DND-41 (cell line): ENCODE data around the gene YWHAE.
"Not testable (repeated sequence)": the region's sequence is repeated elsewhere in the genome, so short reads cannot be mapped to it uniquely, and the experiment has no call there.

Experiments
- EZH2 ChIP-seq: IDR thresholded peaks from 3 replicates; pipeline ENCODE4 v1.6.1; 2012; ENCODE audit warnings: borderline replicate concordance, low read depth, mild to moderate bottlenecking, moderate library complexity, low read length, inconsistent platforms; ENCODE audit not compliant: severe bottlenecking
- TF ChIP-seq, protein P1 (sequence below): IDR thresholded peaks from 2 replicates; pipeline ENCODE4 v1.5.1; 2012; ENCODE audit warnings: borderline replicate concordance, low read length, moderate library complexity, mild to moderate bottlenecking; ENCODE audit not compliant: poor library complexity, severe bottlenecking; ENCODE audit errors: extremely low read depth

DNA sequence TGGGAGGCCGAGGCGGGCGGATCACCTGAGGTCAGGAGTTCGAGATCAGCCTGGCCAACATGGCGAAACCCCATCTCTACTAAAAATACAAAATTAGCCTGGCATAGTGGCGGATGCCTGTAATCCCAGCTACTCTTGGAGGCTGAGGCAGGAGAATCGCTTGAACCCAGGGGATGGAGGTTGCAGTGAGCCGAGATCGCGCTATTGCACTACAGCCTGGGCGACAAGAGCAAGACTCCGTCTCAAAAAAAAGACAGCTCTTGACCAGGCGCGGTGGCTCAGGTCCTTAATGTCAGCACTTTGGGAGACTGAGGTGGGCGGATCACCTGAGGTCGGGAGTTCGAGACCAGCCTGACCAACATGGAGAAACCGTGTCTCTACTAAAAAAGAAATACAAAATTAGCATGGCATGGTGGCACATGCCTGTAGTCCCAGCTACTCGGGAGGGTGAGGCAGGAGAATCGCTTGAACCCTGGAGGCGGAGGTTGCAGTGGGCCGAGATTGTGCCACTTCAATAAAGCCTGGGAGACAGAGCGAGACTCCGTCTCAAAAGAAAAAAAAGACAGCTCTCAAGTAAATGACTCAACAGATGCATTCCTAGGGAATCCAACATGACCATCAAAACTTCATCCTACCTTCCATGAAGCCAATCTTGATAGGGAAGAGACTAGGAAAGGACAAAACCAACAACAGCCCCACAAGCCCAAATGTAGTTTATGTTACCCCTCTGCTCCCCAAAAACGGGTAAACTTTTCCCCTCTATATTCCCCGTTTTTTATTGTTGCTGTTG, 4.0 kb downstream of the YWHAE start:
- TF ChIP-seq, protein P1, sequence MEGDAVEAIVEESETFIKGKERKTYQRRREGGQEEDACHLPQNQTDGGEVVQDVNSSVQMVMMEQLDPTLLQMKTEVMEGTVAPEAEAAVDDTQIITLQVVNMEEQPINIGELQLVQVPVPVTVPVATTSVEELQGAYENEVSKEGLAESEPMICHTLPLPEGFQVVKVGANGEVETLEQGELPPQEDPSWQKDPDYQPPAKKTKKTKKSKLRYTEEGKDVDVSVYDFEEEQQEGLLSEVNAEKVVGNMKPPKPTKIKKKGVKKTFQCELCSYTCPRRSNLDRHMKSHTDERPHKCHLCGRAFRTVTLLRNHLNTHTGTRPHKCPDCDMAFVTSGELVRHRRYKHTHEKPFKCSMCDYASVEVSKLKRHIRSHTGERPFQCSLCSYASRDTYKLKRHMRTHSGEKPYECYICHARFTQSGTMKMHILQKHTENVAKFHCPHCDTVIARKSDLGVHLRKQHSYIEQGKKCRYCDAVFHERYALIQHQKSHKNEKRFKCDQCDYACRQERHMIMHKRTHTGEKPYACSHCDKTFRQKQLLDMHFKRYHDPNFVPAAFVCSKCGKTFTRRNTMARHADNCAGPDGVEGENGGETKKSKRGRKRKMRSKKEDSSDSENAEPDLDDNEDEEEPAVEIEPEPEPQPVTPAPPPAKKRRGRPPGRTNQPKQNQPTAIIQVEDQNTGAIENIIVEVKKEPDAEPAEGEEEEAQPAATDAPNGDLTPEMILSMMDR, result not testable (repeated sequence)
- not testable (repeated sequence) for TF ChIP-seq EZH2
